GM12864 (cell line): ENCODE data around the gene USP34.

Experiments used
- DNase-seq: peaks from one replicate; pipeline ENCODE4 v3.0.0-alpha.2; 2011; ENCODE audit warnings: low read depth
- H3K4me3 ChIP-seq: 2 replicates; pipeline ENCODE4 v1.5.1; 2011; ENCODE audit warnings: mild to moderate bottlenecking, low read depth, low read length, control low read depth
- CTCF ChIP-seq: IDR thresholded peaks from 2 replicates; pipeline ENCODE4 v1.5.1; 2011; ENCODE audit warnings: low read depth, mild to moderate bottlenecking, moderate library complexity, low read length, control low read depth, inconsistent platforms; ENCODE audit errors: missing control alignments

The USP34 gene

DNA sequence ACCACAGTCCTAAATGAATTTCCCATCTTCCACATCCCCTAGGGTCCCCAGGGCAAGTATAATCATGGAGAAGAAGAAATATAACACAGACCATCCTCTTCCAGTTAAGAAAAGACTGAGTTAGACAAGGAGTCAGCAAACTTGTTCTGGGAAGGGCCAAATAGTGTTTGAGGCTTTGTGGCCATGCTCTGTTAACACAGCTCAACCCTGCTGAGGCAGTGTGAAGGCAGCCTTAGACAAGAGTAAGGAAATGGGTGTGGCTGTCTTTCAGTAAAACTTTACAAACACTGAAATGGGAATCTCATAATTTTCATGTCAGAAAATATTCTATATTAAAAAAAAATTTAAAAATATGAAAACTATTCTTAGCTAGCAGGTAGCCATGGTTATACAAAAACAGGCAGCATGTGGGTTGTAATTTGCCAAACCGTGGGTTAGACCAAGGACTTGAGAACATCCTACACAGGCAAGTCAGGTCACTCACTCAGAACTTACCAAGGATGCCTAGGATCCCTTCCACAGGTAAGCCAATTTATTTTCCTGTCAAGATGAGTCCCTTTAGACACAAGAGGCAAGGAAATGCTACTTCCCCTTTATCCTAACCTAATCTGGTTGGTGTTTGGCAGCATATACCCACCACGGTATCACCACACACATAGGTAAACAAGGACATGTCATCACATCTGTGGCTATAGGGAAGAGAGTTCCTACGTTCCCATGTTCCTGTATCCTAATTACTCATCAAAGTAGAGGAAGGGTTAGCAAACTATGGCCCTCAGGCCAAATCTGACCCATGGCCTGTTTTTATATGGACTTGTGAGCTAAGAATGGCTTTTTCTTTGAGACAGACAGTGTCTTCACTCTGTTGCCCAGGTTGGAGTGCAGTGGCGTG, 277.0 kb downstream of the USP34 start:
- no peak overlapping the region for H3K4me3 ChIP-seq
- TF ChIP-seq CTCF, result no peak
- no peak for DNase-seq

GRCh38 chr2:61187085-61187484, 283.8 kb downstream of the USP34 start:
- no peak overlapping the region for H3K4me3 ChIP-seq
- TF ChIP-seq CTCF, result no peak
- DNase-seq, result no peak

- no peak for TF ChIP-seq CTCF
- H3K4me3 ChIP-seq, result no peak overlapping the region
- DNase-seq, result no peak
Observed at GRCh38 chr2:61185231-61185728, 285.6 kb downstream of the USP34 start.

DNA sequence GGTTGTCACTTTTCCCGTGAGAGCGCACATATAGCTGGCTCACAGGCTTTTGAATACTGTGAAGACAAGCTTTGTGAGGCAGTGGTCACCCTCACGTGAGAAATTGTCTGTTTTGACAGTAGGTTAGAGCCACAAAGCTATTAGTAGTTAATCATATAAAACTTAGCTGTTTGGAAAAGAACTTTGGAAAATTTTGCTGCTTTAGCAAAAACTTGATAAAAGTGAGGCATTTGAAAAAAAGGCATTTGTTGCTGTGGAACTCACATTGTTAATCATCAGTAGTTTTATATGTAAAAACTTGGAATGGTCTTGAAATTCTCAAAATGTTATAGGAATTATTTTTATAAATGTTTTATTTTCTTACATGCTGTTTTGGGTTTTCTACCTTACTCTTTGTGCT, 286.6 kb downstream of the USP34 start:
- no peak for DNase-seq
- TF ChIP-seq CTCF, result no peak
- no peak overlapping the region for H3K4me3 ChIP-seq

DNA sequence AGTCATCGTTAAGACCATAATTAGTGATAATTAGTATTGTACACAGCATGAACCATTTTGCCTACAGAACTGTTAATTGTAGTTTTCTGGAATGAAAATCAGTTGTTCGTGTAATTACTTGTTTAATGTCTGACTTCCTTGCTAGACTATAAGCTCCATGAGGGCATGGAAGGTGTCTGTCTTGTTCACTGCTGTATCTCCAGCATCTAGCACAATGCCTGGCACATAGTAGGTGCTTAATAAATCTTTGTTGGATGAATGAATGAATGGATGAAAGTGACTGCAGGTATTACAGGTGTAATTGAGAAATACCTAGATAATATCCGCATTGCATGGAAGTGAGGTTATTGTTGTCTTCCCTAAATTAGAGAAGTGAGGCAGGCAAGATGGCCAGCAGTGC, 287.1 kb downstream of the USP34 start:
- no peak overlapping the region for H3K4me3 ChIP-seq
- TF ChIP-seq CTCF, result no peak
- no peak for DNase-seq

- TF ChIP-seq CTCF, result no peak
- H3K4me3 ChIP-seq, result no peak overlapping the region
- DNase-seq, result no peak
Observed at GRCh38 chr2:61182059-61182383, 288.9 kb downstream of the USP34 start.

- no peak overlapping the region for H3K4me3 ChIP-seq
- no peak for TF ChIP-seq CTCF
- DNase-seq, result no peak
Observed at GRCh38 chr2:61181382-61182058, 289.4 kb downstream of the USP34 start.
